Amniotic stem cell (primary cell): Measurements from ENCODE around the gene ACLY.
"Not testable (repeated sequence)": the region's sequence is repeated elsewhere in the genome, so short reads cannot be mapped to it uniquely, and the experiment has no call there.

Source experiments
- DNase-seq: peaks from one replicate; lab custom pipeline; 2025; lab: John Stamatoyannopoulos, UW

The ACLY gene

GRCh38 chr17:41871789-41872188 is 47.0 kb downstream of the ACLY start:
- no peak for DNase-seq

DNA sequence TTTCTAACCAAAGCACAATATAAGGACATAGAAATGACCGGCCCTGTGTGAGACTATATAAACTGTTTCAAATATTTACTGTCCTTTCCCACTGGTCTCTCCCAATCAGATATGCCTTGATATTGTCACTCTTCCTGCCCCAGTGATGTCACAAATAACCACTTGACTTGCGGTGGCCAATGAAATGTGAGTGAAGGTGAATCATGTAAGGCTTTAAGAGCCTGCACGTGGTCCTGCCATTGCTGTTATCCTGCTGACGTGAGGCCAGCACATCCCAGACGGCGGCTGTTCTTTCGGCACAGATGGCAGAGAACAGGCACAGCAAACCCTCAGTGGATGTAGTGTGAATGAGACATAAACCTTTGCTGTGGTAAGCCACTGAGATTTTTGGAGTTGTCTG is 48.1 kb downstream of the ACLY start:
- DNase-seq: no peak

DNA sequence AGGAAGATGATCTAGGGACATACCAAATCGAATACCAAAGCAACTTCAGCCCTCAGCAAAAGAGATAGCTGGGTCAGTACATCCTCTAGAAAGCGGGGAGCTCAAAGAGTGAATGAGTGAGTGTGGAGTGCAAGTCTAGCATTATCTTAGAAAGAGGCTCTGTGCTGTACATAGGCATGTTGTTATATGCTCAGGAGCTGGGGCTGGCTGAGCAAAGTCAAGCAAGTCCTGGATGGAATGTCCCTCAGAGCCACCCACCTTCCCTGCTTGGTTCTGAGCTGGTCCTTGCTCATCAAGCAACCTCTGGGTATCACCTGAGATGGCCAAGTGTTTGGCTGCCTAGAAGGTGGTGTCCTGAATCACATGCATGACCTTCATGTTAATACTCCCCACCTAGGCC is 48.7 kb downstream of the ACLY start:
- DNase-seq: no peak

DNA sequence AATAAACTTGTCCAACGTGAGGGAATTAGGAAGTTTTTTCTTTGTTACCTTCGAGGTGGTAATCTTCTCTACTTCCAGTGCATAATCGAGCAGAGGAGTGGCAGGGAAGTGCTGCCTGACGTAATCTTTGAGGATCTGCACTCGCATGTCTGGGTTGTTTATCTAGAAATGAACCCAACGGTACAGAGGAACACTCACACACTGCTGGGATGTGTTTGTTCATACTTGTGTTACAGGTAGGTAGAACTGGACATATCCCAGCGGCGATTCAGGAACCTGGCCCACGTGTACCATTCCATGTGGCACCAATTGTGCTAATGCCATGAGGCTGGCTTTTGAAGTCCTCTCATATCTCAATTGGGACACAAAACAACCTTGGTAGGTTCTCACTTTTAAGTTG is 49.3 kb downstream of the ACLY start:
- DNase-seq: no peak

GRCh38 chr17:41868568-41868967 is 50.2 kb downstream of the ACLY start:
- no peak for DNase-seq

- DNase-seq: no peak
Observed at GRCh38 chr17:41865596-41865893, 53.2 kb downstream of the ACLY start.

- DNase-seq: peak; percentile 83
Observed at GRCh38 chr17:41864836-41865595, 53.7 kb downstream of the ACLY start, which contains the start of gene KLHL11. KLHL11 (minus strand) TSS chr17:41865423; CDS start chr17:41865370, 53 bp downstream.

DNA sequence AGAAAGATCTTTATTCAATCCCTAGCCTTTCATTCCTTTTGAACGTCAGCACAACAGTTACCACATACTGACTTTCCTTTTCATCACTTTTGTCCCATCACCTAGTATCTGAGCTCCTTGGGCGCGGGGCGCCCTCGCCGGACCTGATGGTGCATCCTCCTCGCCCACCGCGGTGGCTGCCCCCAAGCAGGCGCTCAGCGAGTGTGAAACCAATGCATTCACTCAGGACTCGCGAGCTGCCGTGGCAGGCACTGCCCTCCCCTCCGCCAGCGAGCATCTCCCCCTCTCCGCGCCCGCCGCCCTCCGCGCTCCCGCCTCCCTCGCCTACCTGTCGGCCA is 54.3 kb downstream of the ACLY start:
- no peak for DNase-seq

GRCh38 chr17:41863074-41863848 is 55.5 kb downstream of the ACLY start:
- DNase-seq: no peak

GRCh38 chr17:41860254-41860931 is 58.4 kb downstream of the ACLY start:
- no peak for DNase-seq

DNA sequence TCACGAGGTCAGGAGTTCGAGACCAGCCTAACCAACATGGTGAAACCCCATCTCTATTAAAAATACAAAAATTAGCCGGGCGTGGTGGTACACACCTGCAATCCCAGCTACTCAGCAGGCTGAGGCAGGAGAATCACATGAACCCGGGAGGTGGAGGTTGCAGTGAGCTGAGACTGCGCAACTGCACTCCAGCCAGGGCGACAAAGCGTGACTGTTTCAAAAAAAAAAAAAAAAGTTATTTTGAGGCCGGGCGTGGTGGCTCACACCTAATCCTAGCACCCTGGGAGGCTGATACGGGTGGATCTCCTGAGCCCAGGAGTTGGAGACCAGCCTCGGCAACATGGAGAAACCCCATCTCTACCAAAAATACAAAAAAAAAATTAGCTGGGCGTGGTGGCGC is 67.4 kb downstream of the ACLY start:
- not testable (repeated sequence) for DNase-seq

DNA sequence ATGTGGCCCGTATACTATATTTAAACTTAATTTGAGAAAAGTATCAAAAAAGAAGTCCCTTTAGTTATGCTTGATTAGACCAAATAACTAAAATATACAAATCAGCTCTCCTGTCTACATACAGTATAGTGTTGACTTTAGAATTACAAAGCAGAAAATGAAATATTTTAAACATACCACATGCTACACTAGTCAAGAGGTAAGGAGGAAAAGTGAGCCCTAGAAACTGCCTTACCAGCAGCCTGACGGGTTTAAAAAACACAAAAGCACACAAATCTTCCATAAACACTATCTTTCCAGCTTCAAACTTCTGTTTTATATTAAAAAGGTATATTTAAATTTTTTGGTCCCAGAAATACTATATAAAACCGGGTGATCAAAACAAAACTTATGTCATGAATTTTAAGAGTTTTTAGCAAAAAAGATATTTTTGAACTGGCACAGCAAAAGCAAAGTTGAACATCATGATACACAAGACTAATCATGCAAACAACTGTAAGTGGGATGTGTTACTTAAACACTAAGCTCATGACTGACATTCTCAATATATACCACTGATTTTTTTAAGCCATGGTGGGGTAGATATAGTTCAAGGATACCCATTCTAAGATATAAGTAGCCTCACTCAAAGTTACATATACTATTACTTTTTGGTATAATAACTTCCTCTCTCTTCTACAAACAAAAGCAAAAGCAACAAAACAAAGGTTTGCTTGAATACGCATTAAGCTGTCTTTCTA is 69.3 kb downstream of the ACLY start:
- DNase-seq: no peak

DNA sequence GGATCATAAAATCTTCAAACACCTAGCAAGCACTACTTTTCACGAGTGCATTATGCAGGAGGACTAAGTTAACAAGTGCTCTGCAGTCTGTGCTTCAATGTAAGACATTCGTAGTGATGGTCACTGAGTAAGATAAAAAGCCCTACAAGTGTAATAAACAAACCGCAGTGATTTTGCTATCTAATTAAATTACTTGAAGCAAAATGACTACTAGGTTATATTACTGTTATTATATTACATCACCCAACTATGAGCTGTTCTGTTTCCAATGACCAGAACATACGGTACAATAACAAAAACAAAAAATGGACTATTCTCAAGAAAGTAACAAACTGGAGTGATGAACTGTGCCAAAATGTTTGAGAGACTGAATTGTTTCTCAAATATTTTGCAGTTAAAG is 70.0 kb downstream of the ACLY start:
- DNase-seq: no peak

- no peak for DNase-seq
Observed at GRCh38 chr17:41844971-41845370, 73.8 kb downstream of the ACLY start.

DNA sequence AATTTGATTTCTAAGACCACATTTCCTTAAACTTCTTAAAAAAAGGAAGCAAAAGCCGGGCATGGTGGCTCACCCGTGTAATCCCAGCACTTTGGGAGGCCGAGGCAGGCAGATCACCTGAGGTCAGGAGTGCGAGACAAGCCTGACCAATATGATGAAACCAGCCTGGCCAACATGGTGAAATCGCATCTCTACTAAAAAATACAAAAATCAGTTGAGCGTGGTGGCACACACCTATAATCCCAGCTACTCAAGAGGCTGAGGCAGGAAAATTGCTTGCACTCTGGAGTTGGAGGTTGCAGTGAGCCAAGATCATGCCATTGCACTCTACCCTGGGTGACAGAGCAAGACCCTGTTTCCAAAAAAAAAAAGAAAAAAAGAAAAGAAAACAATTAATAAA is 78.0 kb downstream of the ACLY start:
- not testable (repeated sequence) for DNase-seq

DNA sequence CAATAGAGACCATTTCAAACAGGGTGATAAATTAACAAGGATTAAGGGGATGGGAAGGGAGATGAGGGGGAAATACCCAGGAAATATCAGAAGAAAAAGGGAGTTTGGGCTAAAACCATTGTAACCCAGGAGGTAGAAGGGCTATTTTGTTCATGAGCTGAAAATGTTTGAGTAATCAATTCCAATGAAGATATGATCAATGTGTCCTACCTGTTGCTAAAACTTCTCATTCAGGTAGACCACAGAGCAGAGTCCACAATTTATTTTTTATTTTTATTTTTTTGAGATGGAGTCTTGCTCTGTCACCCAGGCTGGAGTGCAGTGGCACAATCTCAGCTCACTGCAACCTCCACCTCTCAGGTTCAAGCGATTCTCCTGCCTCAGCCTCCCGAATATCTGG is 79.3 kb downstream of the ACLY start:
- not testable (repeated sequence) for DNase-seq

- DNase-seq: no peak
Observed at GRCh38 chr17:41837761-41838538, 80.8 kb downstream of the ACLY start, which contains the start of gene KLHL10. KLHL10 (plus strand) TSS chr17:41837825; CDS start chr17:41837933, 108 bp downstream.

GRCh38 chr17:41836550-41837196 is 82.1 kb downstream of the ACLY start:
- no peak for DNase-seq

GRCh38 chr17:41835800-41836549 is 82.8 kb downstream of the ACLY start, which contains the start of gene NT5C3B:
NT5C3B (minus strand) TSS chr17:41836232; CDS start chr17:41836193, 39 bp downstream.
- no peak for DNase-seq

DNA sequence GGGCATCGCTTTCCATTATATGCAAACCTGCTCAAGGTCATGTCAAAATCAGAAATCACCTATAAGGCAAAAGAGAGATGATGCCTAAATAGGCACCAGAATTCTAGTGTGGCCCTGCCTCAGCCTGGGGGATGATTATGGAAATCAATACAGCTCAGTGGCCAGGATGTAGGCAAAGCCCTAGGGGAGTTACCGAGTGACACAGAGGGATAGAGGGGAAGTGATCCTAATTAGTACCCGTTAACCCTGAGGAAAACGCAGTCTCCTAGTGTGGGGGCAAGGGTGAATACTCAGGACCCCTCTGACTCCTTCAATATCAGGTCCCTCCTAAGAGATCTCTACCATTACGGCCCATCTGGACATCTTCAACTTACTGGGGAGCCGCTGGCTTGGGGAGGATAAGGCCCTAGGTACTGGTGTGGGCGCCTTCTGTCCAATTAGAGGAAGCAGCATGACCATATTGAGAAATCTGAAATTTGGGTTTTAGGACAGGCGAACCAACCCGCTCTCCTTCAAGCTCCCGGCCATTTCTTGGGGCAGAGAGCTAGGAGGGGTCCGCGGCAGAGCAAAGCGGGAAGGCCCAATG is 83.4 kb downstream of the ACLY start:
- DNase-seq: no peak
